Fibroblast of lung (primary cell): ENCODE data around the gene CDCP1.

Source experiments
- CTCF ChIP-seq, 2 donors: IDR thresholded peaks in 1 of 2; conservative IDR thresholded peaks in 1 of 2; 1 replicate in 1 of 2; 2 replicates in 1 of 2; pipeline ENCODE4 v1.5.1; 2011 to 2012; ENCODE audit warnings: low read length in 2 of 2, control low read depth in 1 of 2, inconsistent platforms in 1 of 2, low read depth in 1 of 2, mild to moderate bottlenecking in 1 of 2
- EZH2 ChIP-seq: IDR thresholded peaks from 2 replicates; pipeline ENCODE4 v1.5.1; 2012; ENCODE audit warnings: low read length, control low read depth, mild to moderate bottlenecking; ENCODE audit errors: missing control alignments

- no peak for TF ChIP-seq CTCF (conservative IDR thresholded peaks at IDR 0.05 in 1 of 2, IDR thresholded peaks at IDR 0.05 in 1 of 2; ENCODE audit: low read depth in 1 of 2, low read length in 2 of 2)
- TF ChIP-seq EZH2, result no peak
Measured at GRCh38 chr3:45066109-45066801, 79.9 kb downstream of the CDCP1 start.
